Lower lobe of right lung (tissue), 2 donors: ENCODE measurements around the gene ACOT12. TPM values are rescaled to one million over a fixed set of nuclear protein-coding genes. Genes with fewer than 3 reads are reported as not detected.
"Not testable (repeated sequence)": the region's sequence is repeated elsewhere in the genome, so short reads cannot be mapped to it uniquely, and the experiment has no call there.

ENCODE experiments used
- ATAC-seq, 2 donors: fragments of 200-7000 bp; cut with Tn5 transposase; one replicate each; pipeline ENCODE4 v1.9.1; 2020 to 2022; ENCODE audit warnings: mild to moderate bottlenecking in 2 of 2, moderate library complexity in 2 of 2
- DNase-seq: peaks from one replicate; pipeline ENCODE4 v3.0.0-alpha.2; 2020
- H3K27ac ChIP-seq: fragments of 200-600 bp; one replicate; pipeline ENCODE4 v1.8.0; 2022
- H3K27me3 ChIP-seq: fragments of 200-600 bp; one replicate; pipeline ENCODE4 v1.8.0; 2022; ENCODE audit warnings: low read depth
- H3K36me3 ChIP-seq: fragments of 200-600 bp; one replicate; pipeline ENCODE4 v1.8.0; 2022; ENCODE audit warnings: mild to moderate bottlenecking
- H3K4me1 ChIP-seq: fragments of 200-600 bp; one replicate; pipeline ENCODE4 v1.8.0; 2022
- H3K4me3 ChIP-seq: fragments of 200-600 bp; one replicate; pipeline ENCODE4 v1.8.0; 2022; ENCODE audit warnings: mild to moderate bottlenecking
- H3K9me3 ChIP-seq: fragments of 200-600 bp; one replicate; pipeline ENCODE4 v1.8.0; 2022
- intact Hi-C: fragments of 100-400 bp; cut with DNase I; formaldehyde crosslinking; loops from one replicate; pipeline ENCODE4 v1.11.0; 2022
- total RNA-seq: library from RNA; stranded (reverse); fragmentation: NEBNext Ultra II Directional; extraction: Animal tissue kit (Norgen Biotek cat#: 25700); gene quantifications from one replicate; pipeline ENCODE4 v1.2.1, GENCODE V29; 2021
- TF ChIP-seq, protein P1 (sequence below): fragments of 200-600 bp; IDR thresholded peaks from one replicate; pipeline ENCODE4 v1.8.0; 2022; ENCODE audit warnings: antibody characterized with exemption, mild to moderate bottlenecking
- donor health status: DM: no; HTN: yes; CAD: no; lungs with severe emphysema.

Gene ACOT12
- total RNA-seq, 1 donor from 2014 or later: not detected

DNA sequence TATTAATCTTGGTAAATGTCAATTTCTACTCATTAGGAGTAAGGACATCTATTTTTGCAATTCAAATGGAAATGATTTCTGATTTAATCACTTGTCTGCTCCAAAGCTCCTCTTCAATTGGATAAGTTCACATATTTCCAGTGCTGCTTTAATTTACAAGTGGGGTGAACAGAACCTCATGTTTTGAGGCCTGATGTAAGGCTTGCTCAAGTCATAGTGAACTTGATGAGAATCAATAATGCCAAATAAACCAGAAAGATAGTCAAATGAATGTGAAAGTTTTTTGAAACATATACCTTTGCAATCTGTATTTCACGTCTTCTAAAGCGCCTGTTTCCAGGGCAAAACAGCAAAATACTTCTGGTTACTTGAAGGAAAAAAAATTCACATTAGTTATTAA lies 15.4 kb upstream of the ACOT12 start:
- Histone ChIP-seq H3K36me3 (no peaks in the 10 kb centered on the region), H3K4me1 (no peaks in the 10 kb centered on the region), H3K27me3 (no peaks in the 10 kb centered on the region), H3K4me3 (no peak overlapping the region), H3K9me3 (no peaks in the 10 kb centered on the region), H3K27ac (no peak overlapping the region)
- intact Hi-C loops: no loop called here
- TF ChIP-seq, protein P1, sequence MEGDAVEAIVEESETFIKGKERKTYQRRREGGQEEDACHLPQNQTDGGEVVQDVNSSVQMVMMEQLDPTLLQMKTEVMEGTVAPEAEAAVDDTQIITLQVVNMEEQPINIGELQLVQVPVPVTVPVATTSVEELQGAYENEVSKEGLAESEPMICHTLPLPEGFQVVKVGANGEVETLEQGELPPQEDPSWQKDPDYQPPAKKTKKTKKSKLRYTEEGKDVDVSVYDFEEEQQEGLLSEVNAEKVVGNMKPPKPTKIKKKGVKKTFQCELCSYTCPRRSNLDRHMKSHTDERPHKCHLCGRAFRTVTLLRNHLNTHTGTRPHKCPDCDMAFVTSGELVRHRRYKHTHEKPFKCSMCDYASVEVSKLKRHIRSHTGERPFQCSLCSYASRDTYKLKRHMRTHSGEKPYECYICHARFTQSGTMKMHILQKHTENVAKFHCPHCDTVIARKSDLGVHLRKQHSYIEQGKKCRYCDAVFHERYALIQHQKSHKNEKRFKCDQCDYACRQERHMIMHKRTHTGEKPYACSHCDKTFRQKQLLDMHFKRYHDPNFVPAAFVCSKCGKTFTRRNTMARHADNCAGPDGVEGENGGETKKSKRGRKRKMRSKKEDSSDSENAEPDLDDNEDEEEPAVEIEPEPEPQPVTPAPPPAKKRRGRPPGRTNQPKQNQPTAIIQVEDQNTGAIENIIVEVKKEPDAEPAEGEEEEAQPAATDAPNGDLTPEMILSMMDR: no peak
- DNase-seq (no peak), ATAC-seq (no peak)

- DNase-seq (no peak), ATAC-seq (no peak)
- no peaks in the 10 kb centered on the region for H3K36me3 ChIP-seq
- H3K27ac ChIP-seq: no peak overlapping the region
- H3K4me1 ChIP-seq: no peaks in the 10 kb centered on the region
- TF ChIP-seq, protein P1: no peak
- no peak overlapping the region for H3K4me3 ChIP-seq
- no peaks in the 10 kb centered on the region for H3K9me3 ChIP-seq
- no peaks in the 10 kb centered on the region for H3K27me3 ChIP-seq
- intact Hi-C loops: no loop called here
Observed at GRCh38 chr5:81408496-81408895, 14.6 kb upstream of the ACOT12 start.

DNA sequence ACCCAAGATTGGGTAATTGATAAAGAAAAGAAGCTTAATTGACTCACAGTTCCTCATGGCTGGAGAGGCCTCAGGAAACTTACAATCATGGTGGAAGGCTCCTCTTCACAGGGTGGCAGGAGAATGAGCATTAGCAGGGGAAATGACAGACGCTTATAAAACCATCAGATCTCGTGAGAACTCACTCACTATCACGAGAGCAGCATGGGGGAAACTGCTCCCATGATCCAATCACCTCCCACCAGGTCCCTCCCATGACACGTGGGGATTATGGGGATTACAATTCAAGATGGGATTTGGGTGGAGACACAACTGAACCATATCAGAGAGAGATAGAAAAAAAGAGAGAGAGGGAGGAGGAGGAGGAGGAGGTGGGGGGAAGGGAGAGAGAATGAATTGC lies 13.9 kb upstream of the ACOT12 start:
- intact Hi-C loops, H3K36me3 ChIP-seq, ATAC-seq, H3K27ac ChIP-seq, H3K4me1 ChIP-seq, H3K4me3 ChIP-seq, H3K9me3 ChIP-seq, H3K27me3 ChIP-seq, DNase-seq: not testable (repeated sequence)

- Histone ChIP-seq H3K27me3 (no peaks in the 10 kb centered on the region), H3K4me3 (no peak overlapping the region), H3K27ac (no peak overlapping the region), H3K4me1 (no peaks in the 10 kb centered on the region), H3K9me3 (no peaks in the 10 kb centered on the region), H3K36me3 (no peaks in the 10 kb centered on the region)
- intact Hi-C loops: no loop called here
- no peak for DNase-seq
- TF ChIP-seq, protein P1: no peak
- no peak for ATAC-seq
Observed at GRCh38 chr5:81405126-81405891, 11.4 kb upstream of the ACOT12 start.

GRCh38 chr5:81402192-81402930 lies 8.4 kb upstream of the ACOT12 start:
- DNase-seq (no peak), ATAC-seq (no peak)
- no peaks in the 10 kb centered on the region for H3K27me3 ChIP-seq
- no peaks in the 10 kb centered on the region for H3K36me3 ChIP-seq
- no peaks in the 10 kb centered on the region for H3K9me3 ChIP-seq
- H3K4me3 ChIP-seq: no peak overlapping the region
- no peak overlapping the region for H3K27ac ChIP-seq
- no peaks in the 10 kb centered on the region for H3K4me1 ChIP-seq
- TF ChIP-seq, protein P1: no peak
- intact Hi-C loops: no loop called here

GRCh38 chr5:81401266-81401665 lies 7.3 kb upstream of the ACOT12 start:
- no peaks in the 10 kb centered on the region for H3K36me3 ChIP-seq
- peak; percentile 12 to 19 for ATAC-seq
- H3K4me1 ChIP-seq: no peaks in the 10 kb centered on the region
- TF ChIP-seq, protein P1: no peak
- H3K27ac ChIP-seq: no peak overlapping the region
- DNase-seq: no peak
- intact Hi-C loops: no loop called here
- no peak overlapping the region for H3K4me3 ChIP-seq
- H3K27me3 ChIP-seq: no peaks in the 10 kb centered on the region
- H3K9me3 ChIP-seq: no peaks in the 10 kb centered on the region
